OCI-LY3 (cell line): Measurements from ENCODE around the gene PIGL.
"Not testable (repeated sequence)": the region's sequence is repeated elsewhere in the genome, so short reads cannot be mapped to it uniquely, and the experiment has no call there.

Source experiments
- H2AFZ ChIP-seq: fragments of 200-600, 300-600 bp; shearing (Covaris generic); 2 replicates; pipeline ENCODE4 v1.6.0; 2014; ENCODE audit warnings: antibody characterized with exemption, low read depth, low read length
- H3K27ac ChIP-seq: fragments of 200-600, 300-600 bp; sonication (generic); 2 replicates; pipeline ENCODE4 v1.5.1; 2014; ENCODE audit warnings: mild to moderate bottlenecking, low read length, moderate library complexity, mixed read lengths
- H3K27me3 ChIP-seq: fragments of 200-600, 300-600 bp; sonication (generic); 2 replicates; pipeline ENCODE4 v1.6.1; 2014; ENCODE audit warnings: low read depth, low read length, mixed read lengths
- H3K36me3 ChIP-seq: fragments of 200-600, 300-600 bp; sonication (generic); replicated peaks from 2 replicates; pipeline ENCODE3; 2014; ENCODE audit warnings: low read depth, low read length, mixed read lengths
- H3K4me1 ChIP-seq: fragments of 300-600, 200-600 bp; sonication (generic); 2 replicates; pipeline ENCODE4 v1.6.1; 2014; ENCODE audit warnings: low read length, mixed read lengths
- H3K4me2 ChIP-seq: fragments of 200-600, 300-600 bp; sonication (generic); 2 replicates; pipeline ENCODE4 v1.6.1; 2014; ENCODE audit warnings: low read length, mixed read lengths
- H3K4me3 ChIP-seq: fragments of 300-600, 200-600 bp; sonication (generic); 2 replicates; pipeline ENCODE4 v1.5.1; 2014; ENCODE audit warnings: antibody characterized with exemption, mild to moderate bottlenecking, low read length, moderate library complexity
- H3K79me2 ChIP-seq: fragments of 300-600, 200-600 bp; shearing (Covaris generic); 2 replicates; pipeline ENCODE4 v1.6.1; 2014; ENCODE audit warnings: mild to moderate bottlenecking, low read length, mixed read lengths
- H3K9ac ChIP-seq: fragments of 300-600, 200-600 bp; shearing (Covaris generic); 2 replicates; pipeline ENCODE4 v1.6.0; 2014; ENCODE audit warnings: mild to moderate bottlenecking, low read length, moderate library complexity
- H3K9me3 ChIP-seq: fragments of 200-600, 300-600 bp; shearing (Covaris generic); 2 replicates; pipeline ENCODE4 v1.6.1; 2014; ENCODE audit warnings: low read length, mixed read lengths; ENCODE audit not compliant: insufficient read depth
- H4K20me1 ChIP-seq: fragments of 200-600, 300-600 bp; sonication (generic); 2 replicates; pipeline ENCODE4 v1.6.1; 2016; ENCODE audit warnings: low read length, mixed read lengths; ENCODE audit not compliant: insufficient read depth
- CTCF ChIP-seq: fragments of 200-600, 300-600 bp; sonication (generic); IDR thresholded peaks from 2 replicates; pipeline ENCODE4 v1.5.1; 2014; ENCODE audit warnings: antibody characterized with exemption, low read length, low read depth
- EZH2phosphoT487 ChIP-seq: fragments of 200-600 bp; shearing (Covaris generic); IDR thresholded peaks from 2 replicates; pipeline ENCODE4 v1.6.1; 2018; ENCODE audit warnings: antibody characterized with exemption, mixed run types, low read depth

Gene PIGL

GRCh38 chr17:16287563-16288027, 70.6 kb downstream of the PIGL start:
- H2AFZ ChIP-seq = 0 out of 2 replicates have a peak overlapping the region, but pooled peaks have one; percentile 30
- no peaks in the 10 kb centered on the region for H4K20me1 ChIP-seq
- peaks cover 48% of the 10 kb centered on the region for H3K4me1 ChIP-seq
- no peaks in the 10 kb centered on the region for H3K36me3 ChIP-seq
- TF ChIP-seq EZH2phosphoT487 = no peak
- no peak for TF ChIP-seq CTCF
- peak overlapping the region; percentile 94 for H3K4me2 ChIP-seq
- peak overlapping the region; percentile 99 for H3K27ac ChIP-seq
- H3K9ac ChIP-seq = peak overlapping the region; percentile 74
- no peaks in the 10 kb centered on the region for H3K9me3 ChIP-seq
- no peaks in the 10 kb centered on the region for H3K27me3 ChIP-seq
- H3K79me2 ChIP-seq = no peaks in the 10 kb centered on the region
- peak overlapping the region; percentile 71 for H3K4me3 ChIP-seq

- no peak overlapping the region for H3K9ac ChIP-seq
- H3K36me3 ChIP-seq = no peaks in the 10 kb centered on the region
- H3K4me3 ChIP-seq = peak overlapping the region; percentile 1; the same call in 1 of the 2 replicates
- peak overlapping the region; percentile 99 for H3K27ac ChIP-seq
- peak overlapping the region; percentile 38 for H3K4me2 ChIP-seq
- H3K4me1 ChIP-seq = peaks cover 50% of the 10 kb centered on the region
- no peak overlapping the region for H2AFZ ChIP-seq
- no peaks in the 10 kb centered on the region for H3K27me3 ChIP-seq
- H3K79me2 ChIP-seq = no peaks in the 10 kb centered on the region
- no peak for TF ChIP-seq EZH2phosphoT487
- TF ChIP-seq CTCF = no peak
- H4K20me1 ChIP-seq = no peaks in the 10 kb centered on the region
- H3K9me3 ChIP-seq = no peaks in the 10 kb centered on the region
These were observed 72.0 kb downstream of the PIGL start for GRCh38 chr17:16288860-16289571.

GRCh38 chr17:16293931-16294330, 76.9 kb downstream of the PIGL start:
- H3K27ac ChIP-seq = no peak overlapping the region
- H3K9me3 ChIP-seq = no peaks in the 10 kb centered on the region
- H3K27me3 ChIP-seq = no peaks in the 10 kb centered on the region
- TF ChIP-seq CTCF (no peak), EZH2phosphoT487 (no peak)
- H3K4me3 ChIP-seq = no peak overlapping the region
- H3K36me3 ChIP-seq = no peaks in the 10 kb centered on the region
- H3K4me1 ChIP-seq = peaks cover 18% of the 10 kb centered on the region
- H3K4me2 ChIP-seq = no peak overlapping the region
- H3K9ac ChIP-seq = no peak overlapping the region
- no peaks in the 10 kb centered on the region for H3K79me2 ChIP-seq
- H2AFZ ChIP-seq = no peak overlapping the region
- no peaks in the 10 kb centered on the region for H4K20me1 ChIP-seq

- no peak overlapping the region for H2AFZ ChIP-seq
- H3K9me3 ChIP-seq = no peaks in the 10 kb centered on the region
- H3K27ac ChIP-seq = no peak overlapping the region
- H3K9ac ChIP-seq = no peak overlapping the region
- H3K79me2 ChIP-seq = no peaks in the 10 kb centered on the region
- no peaks in the 10 kb centered on the region for H3K36me3 ChIP-seq
- H3K4me3 ChIP-seq = no peak overlapping the region
- no peaks in the 10 kb centered on the region for H3K27me3 ChIP-seq
- peaks cover 11% of the 10 kb centered on the region for H3K4me1 ChIP-seq
- no peak overlapping the region for H3K4me2 ChIP-seq
- TF ChIP-seq EZH2phosphoT487 (no peak), CTCF (no peak)
- no peaks in the 10 kb centered on the region for H4K20me1 ChIP-seq
These were observed 77.5 kb downstream of the PIGL start for GRCh38 chr17:16294560-16294959.

GRCh38 chr17:16296072-16296471, 79.1 kb downstream of the PIGL start:
- not testable (repeated sequence) for H3K9me3 ChIP-seq, H2AFZ ChIP-seq, H4K20me1 ChIP-seq, H3K79me2 ChIP-seq, H3K27me3 ChIP-seq, H3K36me3 ChIP-seq, H3K4me2 ChIP-seq, H3K4me3 ChIP-seq, H3K27ac ChIP-seq, H3K9ac ChIP-seq
- H3K4me1 ChIP-seq = peaks cover 11% of the 10 kb centered on the region
